HCT116 (cell line): ENCODE data around the gene AHSP. TPM values are rescaled to one million over a fixed set of nuclear protein-coding genes. Genes with fewer than 3 reads are reported as not detected.

Experiments
- ATAC-seq: fragments of 200-7000 bp; cut with Tn5 transposase; 2 replicates; pipeline ENCODE4 v1.9.1; 2020; ENCODE audit warnings: mild to moderate bottlenecking, moderate library complexity
- BruUV-seq: library from RNA; stranded (reverse); fragments of 400-500 nt; replicated peaks from 2 replicates; lab custom pipeline; 2021; lab: Mats Ljungman, UMichigan
- CTCF ChIA-PET: fragments of 300-600 bp; sonication (Branson Sonifier 250); formaldehyde crosslinking; loops from one replicate; lab custom pipeline; 2021; ENCODE audit warnings: antibody characterized with exemption; lab: Charles Lee
- POLR2A ChIA-PET: fragments of 300-600, 350-600 bp; sonication (Branson Sonifier 250); formaldehyde crosslinking; loops from one replicate; lab custom pipeline; 2021; ENCODE audit warnings: antibody characterized with exemption; lab: Charles Lee
- RAD21 ChIA-PET, 2 experiments: fragments of 300-600 bp; sonication (Branson Sonifier 250); formaldehyde crosslinking; loops; one replicate each; lab custom pipeline; 2023; ENCODE audit warnings: low total read pairs in 2 of 2; ENCODE audit not compliant: uncharacterized antibody in 2 of 2, unreplicated experiment in 2 of 2, low non-redundant PET in 1 of 2; lab: Charles Lee
- DNase-seq: peaks from one replicate; pipeline ENCODE4 v3.0.0-alpha.2; 2010; ENCODE audit warnings: low read depth, low spot score
- H2AFZ ChIP-seq: fragments of 200-600 bp; shearing (Covaris generic), sonication (generic); 2 replicates; pipeline ENCODE4 v1.6.1; 2017; ENCODE audit warnings: low read depth, mixed run types, mixed read lengths, antibody characterized with exemption, low read length; ENCODE audit not compliant: poor library complexity, severe bottlenecking
- H3K27ac ChIP-seq: 2 replicates; pipeline ENCODE4 v1.5.1; 2012; ENCODE audit warnings: low read depth, low read length
- H3K27me3 ChIP-seq: fragments of 200-600 bp; sonication (generic); 2 replicates; pipeline ENCODE4 v1.6.1; 2016; ENCODE audit warnings: mixed run types, low read length, mixed read lengths; ENCODE audit not compliant: insufficient read depth
- H3K36me3 ChIP-seq, 2 experiments: fragments of 200-500 bp in 1 of 2; fragments of 200-600 bp in 1 of 2; sonication (Bioruptor generic) in 1 of 2; sonication (generic) in 1 of 2; 2 replicates each; pipeline versions ENCODE4 v1.5.1 to v1.6.1; 2014 to 2016; ENCODE audit warnings: low read length in 2 of 2, inconsistent platforms in 1 of 2, mixed read lengths in 1 of 2, mixed run types in 1 of 2; ENCODE audit not compliant: insufficient read depth in 2 of 2, control insufficient read depth in 1 of 2
- H3K4me1 ChIP-seq, 2 experiments: fragments of 200-600 bp in 1 of 2; sonication (generic) in 1 of 2; 2 replicates each; pipeline versions ENCODE4 v1.5.1 to v1.6.1; 2012 to 2017; ENCODE audit warnings: low read length in 2 of 2, inconsistent platforms in 1 of 2, mild to moderate bottlenecking in 1 of 2, mixed read lengths in 1 of 2, mixed run types in 1 of 2, moderate library complexity in 1 of 2; ENCODE audit not compliant: insufficient read depth in 2 of 2, control insufficient read depth in 1 of 2
- H3K4me2 ChIP-seq: fragments of 200-600 bp; sonication (generic); 2 replicates; pipeline ENCODE4 v1.6.1; 2017; ENCODE audit warnings: mixed run types, low read length, mixed read lengths
- H3K4me3 ChIP-seq, 2 experiments: fragments of 200-600 bp in 1 of 2; sonication (generic) in 1 of 2; replicated peaks in 1 of 2; 2 replicates each; pipeline ENCODE4 v1.5.1; 2011 to 2016; ENCODE audit warnings: low read length in 2 of 2, control low read depth in 1 of 2, low read depth in 1 of 2, mild to moderate bottlenecking in 1 of 2, mixed read lengths in 1 of 2, mixed run types in 1 of 2
- H3K79me2 ChIP-seq: fragments of 200-600 bp; sonication (generic); 2 replicates; pipeline ENCODE4 v1.6.1; 2017; ENCODE audit warnings: mild to moderate bottlenecking, mixed run types, low read length, moderate library complexity, mixed read lengths; ENCODE audit not compliant: insufficient read depth
- H3K9ac ChIP-seq: fragments of 200-600 bp; sonication (generic); 2 replicates; pipeline ENCODE4 v1.6.1; 2016; ENCODE audit warnings: low read length, mixed read lengths
- H3K9me2 ChIP-seq: fragments of 200-600 bp; sonication (generic), shearing (Covaris generic); 2 replicates; pipeline ENCODE4 v1.6.1; 2017; ENCODE audit warnings: mixed run types, mild to moderate bottlenecking, moderate library complexity; ENCODE audit not compliant: insufficient read depth
- H3K9me3 ChIP-seq, 2 experiments: fragments of 200-500 bp in 1 of 2; fragments of 200-600 bp in 1 of 2; sonication (Bioruptor generic) in 1 of 2; sonication (generic) in 1 of 2; 2 replicates each; pipeline ENCODE4 v1.6.1; 2014 to 2017; ENCODE audit warnings: low read length in 2 of 2, mixed read lengths in 2 of 2, inconsistent platforms in 1 of 2, low read depth in 1 of 2, mild to moderate bottlenecking in 1 of 2, mixed run types in 1 of 2, moderate library complexity in 1 of 2; ENCODE audit not compliant: control insufficient read depth in 1 of 2, insufficient read depth in 1 of 2
- H4K20me1 ChIP-seq: fragments of 200-600 bp; sonication (generic), shearing (Covaris generic); 2 replicates; pipeline ENCODE4 v1.6.1; 2017; ENCODE audit warnings: mixed run types, mild to moderate bottlenecking, moderate library complexity; ENCODE audit not compliant: insufficient read depth
- CEBPB ChIP-seq: IDR thresholded peaks from 2 replicates; pipeline ENCODE4 v1.6.1; 2012; ENCODE audit warnings: low read depth
- EZH2 ChIP-seq: fragments of 200-600 bp; sonication (generic); IDR thresholded peaks from 2 replicates; pipeline ENCODE4 v1.6.1; 2017; ENCODE audit warnings: antibody characterized with exemption, mixed run types
- EZH2phosphoT487 ChIP-seq: fragments of 200-600 bp; IDR thresholded peaks from 2 replicates; pipeline ENCODE4 v1.6.1; 2018; ENCODE audit warnings: antibody characterized with exemption, borderline replicate concordance
- FOSL1 ChIP-seq: IDR thresholded peaks from 2 replicates; pipeline ENCODE4 v1.6.1; 2012; ENCODE audit warnings: low read depth
- JUND ChIP-seq: IDR thresholded peaks from 2 replicates; pipeline ENCODE4 v1.6.1; 2012
- SIN3A ChIP-seq: IDR thresholded peaks from 2 replicates; pipeline ENCODE4 v1.6.1; 2012; ENCODE audit warnings: low read depth
- TCF7L2 ChIP-seq: IDR thresholded peaks from 2 replicates; pipeline ENCODE4 v1.7.0; 2011; ENCODE audit warnings: borderline replicate concordance, inconsistent platforms; ENCODE audit not compliant: insufficient read depth, insufficient read length; ENCODE audit errors: extremely low read depth
- ZFX ChIP-seq: fragments of 450-650 bp; IDR thresholded peaks from 2 replicates; pipeline ENCODE4 v1.6.1; 2017
- intact Hi-C: fragments of 100-400 bp; cut with micrococcal nuclease; formaldehyde crosslinking; loops from 2 replicates; pipeline ENCODE4 v1.10.0; 2022
- total RNA-seq: library from RNA; stranded (reverse); gene quantifications from one replicate; pipeline ENCODE4 v1.2.1, GENCODE V29; 2021; ENCODE audit not compliant: unreplicated experiment
- TF ChIP-seq, protein P1 (sequence below), 3 experiments: fragments of 200-600 bp in 1 of 3; sonication (generic) in 1 of 3; IDR thresholded peaks in 2 of 3; conservative IDR thresholded peaks in 1 of 3; 2 replicates each; pipeline ENCODE4 v1.5.1; 2012 to 2017; ENCODE audit warnings: low read depth in 2 of 3, low read length in 2 of 3, antibody characterized with exemption in 1 of 3, borderline replicate concordance in 1 of 3, control low read depth in 1 of 3, mild to moderate bottlenecking in 1 of 3, mixed read lengths in 1 of 3, mixed run types in 1 of 3, moderate library complexity in 1 of 3; ENCODE audit not compliant: insufficient read depth in 1 of 3

Gene AHSP
- total RNA-seq, 1 experiment from 2014 or later, result not detected

DNA sequence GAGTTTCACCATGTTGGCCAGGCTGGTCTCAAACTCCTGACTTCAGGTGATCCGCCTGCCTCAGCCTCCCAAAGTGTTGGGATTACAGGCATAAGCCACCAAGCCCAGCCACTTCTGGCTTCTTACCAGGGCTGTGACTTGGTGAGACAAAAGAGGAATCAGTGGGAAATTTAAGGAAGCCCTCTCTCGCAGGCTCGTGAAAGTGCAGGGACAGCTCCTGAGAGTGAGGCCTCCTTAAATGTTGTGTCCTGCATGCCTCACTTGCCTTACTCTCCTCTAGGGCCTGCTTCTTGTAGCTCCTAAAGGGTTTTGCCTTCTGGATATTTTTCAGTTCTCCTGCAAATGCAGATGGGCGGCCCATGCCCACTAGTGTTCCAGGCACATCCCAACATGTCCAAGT, 5.2 kb downstream of the AHSP start:
- Histone ChIP-seq H3K79me2 (no peaks in the 10 kb centered on the region), H4K20me1 (no peaks in the 10 kb centered on the region), H2AFZ (no peak overlapping the region), H3K27me3 (no peaks in the 10 kb centered on the region), H3K4me2 (no peak overlapping the region), H3K9me2 (no peaks in the 10 kb centered on the region), H3K9ac (no peak overlapping the region), H3K27ac (no peak overlapping the region), H3K36me3 (no peaks in the 10 kb centered on the region), H3K9me3 (no peaks in the 10 kb centered on the region), H3K4me1 (no peaks in the 10 kb centered on the region), H3K4me3 (no peak overlapping the region)
- intact Hi-C loops, result no loop called here
- TF ChIP-seq ZFX, result no peak
- DNase-seq, result no peak
- no peak for ATAC-seq
- ChIA-PET CTCF (no interaction called here), RAD21 (no interaction called here), POLR2A (no interaction called here)
- no TSS peak for BruUV-seq

DNA sequence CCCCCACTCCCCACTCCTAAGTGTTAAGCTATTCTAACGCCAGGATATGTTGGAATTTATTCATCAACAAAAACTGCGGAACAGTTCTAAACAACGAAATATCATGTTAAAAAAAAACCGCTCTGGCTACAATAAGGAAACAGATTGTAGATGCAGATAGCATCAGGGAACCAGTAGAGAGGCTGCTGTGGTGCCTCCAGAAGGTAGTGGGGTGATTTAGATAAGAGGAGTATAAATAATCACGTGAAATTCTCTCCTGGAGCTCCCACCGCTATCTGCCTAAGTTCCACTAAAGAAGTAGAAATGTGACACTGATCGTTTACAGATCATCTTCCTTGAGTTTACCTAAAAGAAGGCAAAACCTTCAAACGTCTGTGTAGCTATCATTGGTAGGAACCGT, 8.0 kb downstream of the AHSP start:
- ChIA-PET POLR2A (no interaction called here), CTCF (no interaction called here), RAD21 (no interaction called here)
- Histone ChIP-seq H3K79me2 (no peaks in the 10 kb centered on the region), H3K36me3 (no peaks in the 10 kb centered on the region), H3K4me2 (no peak overlapping the region), H3K4me1 (no peaks in the 10 kb centered on the region), H3K4me3 (no peak overlapping the region), H3K27me3 (no peaks in the 10 kb centered on the region), H2AFZ (no peak overlapping the region), H3K27ac (no peak overlapping the region), H3K9me3 (no peaks in the 10 kb centered on the region), H3K9ac (no peak overlapping the region), H3K9me2 (no peaks in the 10 kb centered on the region), H4K20me1 (no peaks in the 10 kb centered on the region)
- DNase-seq, result no peak
- intact Hi-C loops, result no loop called here
- BruUV-seq, result no TSS peak
- TF ChIP-seq EZH2phosphoT487 (no peak), JUND (no peak)
- no peak for ATAC-seq

DNA sequence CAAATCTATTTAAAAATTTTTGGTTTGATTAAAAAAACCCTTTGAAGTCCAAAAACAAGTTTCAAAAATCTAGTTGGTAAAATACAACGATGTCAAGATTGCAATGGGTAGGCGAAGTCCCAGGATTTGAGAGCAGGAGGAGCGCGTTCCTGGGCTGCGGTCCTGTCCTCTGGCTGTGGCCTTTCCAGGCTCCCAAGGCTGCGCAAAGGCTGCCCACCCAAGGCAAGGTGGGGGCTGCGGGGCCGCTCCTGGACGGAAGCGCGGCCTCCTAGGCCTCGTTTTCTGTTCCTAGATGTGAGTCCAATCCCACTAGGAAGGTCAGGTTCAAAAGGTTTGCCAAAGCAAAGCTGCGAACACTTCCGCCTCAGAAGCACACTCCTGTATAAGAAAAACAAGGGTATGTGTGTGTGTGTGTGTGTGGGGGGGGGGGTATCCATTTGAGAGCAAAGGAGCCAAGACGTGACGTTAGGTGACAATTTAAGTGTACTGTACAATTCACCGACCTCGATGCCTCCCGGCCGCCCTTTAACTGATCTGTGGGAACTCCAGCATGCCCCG, 9.2 kb downstream of the AHSP start:
- TF ChIP-seq EZH2 (no peak), SIN3A (no peak), TCF7L2 (no peak), FOSL1 (no peak), CEBPB (no peak)
- TF ChIP-seq, protein P1, sequence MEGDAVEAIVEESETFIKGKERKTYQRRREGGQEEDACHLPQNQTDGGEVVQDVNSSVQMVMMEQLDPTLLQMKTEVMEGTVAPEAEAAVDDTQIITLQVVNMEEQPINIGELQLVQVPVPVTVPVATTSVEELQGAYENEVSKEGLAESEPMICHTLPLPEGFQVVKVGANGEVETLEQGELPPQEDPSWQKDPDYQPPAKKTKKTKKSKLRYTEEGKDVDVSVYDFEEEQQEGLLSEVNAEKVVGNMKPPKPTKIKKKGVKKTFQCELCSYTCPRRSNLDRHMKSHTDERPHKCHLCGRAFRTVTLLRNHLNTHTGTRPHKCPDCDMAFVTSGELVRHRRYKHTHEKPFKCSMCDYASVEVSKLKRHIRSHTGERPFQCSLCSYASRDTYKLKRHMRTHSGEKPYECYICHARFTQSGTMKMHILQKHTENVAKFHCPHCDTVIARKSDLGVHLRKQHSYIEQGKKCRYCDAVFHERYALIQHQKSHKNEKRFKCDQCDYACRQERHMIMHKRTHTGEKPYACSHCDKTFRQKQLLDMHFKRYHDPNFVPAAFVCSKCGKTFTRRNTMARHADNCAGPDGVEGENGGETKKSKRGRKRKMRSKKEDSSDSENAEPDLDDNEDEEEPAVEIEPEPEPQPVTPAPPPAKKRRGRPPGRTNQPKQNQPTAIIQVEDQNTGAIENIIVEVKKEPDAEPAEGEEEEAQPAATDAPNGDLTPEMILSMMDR (IDR thresholded peaks at IDR 0.05 in 2 of 3, conservative IDR thresholded peaks at IDR 0.05 in 1 of 3; ENCODE audit: borderline replicate concordance in 1 of 3, insufficient read depth in 1 of 3, low read depth in 2 of 3, low read length in 2 of 3), result no peak
- CTCF ChIA-PET, result no interaction called here
- no peak overlapping the region for H2AFZ ChIP-seq
- no peak overlapping the region for H3K4me2 ChIP-seq
- no peaks in the 10 kb centered on the region for H3K27me3 ChIP-seq
- ATAC-seq, result no peak
- no peaks in the 10 kb centered on the region for H3K9me3 ChIP-seq
- H3K9me2 ChIP-seq, result no peaks in the 10 kb centered on the region
- no TSS peak for BruUV-seq
- POLR2A ChIA-PET, result no interaction called here
- intact Hi-C loops, result no loop called here
- DNase-seq, result no peak
- RAD21 ChIA-PET, result no interaction called here
- H3K4me1 ChIP-seq, result no peaks in the 10 kb centered on the region
- no peaks in the 10 kb centered on the region for H4K20me1 ChIP-seq
- no peak overlapping the region for H3K9ac ChIP-seq
- H3K27ac ChIP-seq, result no peak overlapping the region
- no peaks in the 10 kb centered on the region for H3K79me2 ChIP-seq
- no peak overlapping the region for H3K4me3 ChIP-seq
- H3K36me3 ChIP-seq, result no peaks in the 10 kb centered on the region
